ENCODE results near the gene ARHGEF12. TPM values are rescaled to one million over a fixed set of nuclear protein-coding genes. Genes with fewer than 3 reads are reported as not detected.

The ARHGEF12 gene
- polyA plus RNA-seq, 2 of the 4 experiments (the other 2 are of a cell fraction), result 16.7 to 27.2 TPM

DNA sequence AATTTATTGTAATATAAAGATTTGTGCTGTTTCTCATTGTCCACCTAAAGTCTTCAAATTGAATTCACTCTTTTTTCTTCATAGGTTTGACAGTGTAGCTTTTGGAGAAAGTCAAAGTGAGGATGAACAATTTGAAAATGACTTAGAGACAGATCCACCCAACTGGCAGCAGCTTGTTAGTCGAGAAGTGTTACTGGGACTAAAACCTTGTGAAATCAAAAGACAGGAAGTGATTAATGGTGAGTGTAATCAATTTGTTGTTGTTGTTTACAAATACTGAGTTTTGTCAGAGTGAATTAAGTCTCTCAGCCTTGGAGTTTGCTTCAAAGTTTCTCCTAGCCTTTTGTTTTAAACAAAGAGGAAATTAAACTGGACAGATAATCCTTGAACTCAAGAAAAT, 121.8 kb downstream of the ARHGEF12 start:
- POLR2A ChIA-PET, result no interaction called here
- no peak for FAIRE-seq
- CTCF ChIA-PET, result no interaction called here
- no peak overlapping the region for H3K27ac ChIP-seq
- no peak for ATAC-seq
- no peaks in the 10 kb centered on the region for H3K9me3 ChIP-seq
- no peak overlapping the region for H3K4me3 ChIP-seq
- WGBS (ENCODE audit: missing lambda C conversion rate), result 62% methylated on average over 1 of the region's 1 CpG
- H3K4me2 ChIP-seq, result no peak overlapping the region
- TF ChIP-seq PHF8 (IDR thresholded peaks at IDR 0.05; ENCODE audit: borderline replicate concordance, low read depth) (no peak), CBX2 (IDR thresholded peaks at IDR 0.05; ENCODE audit: borderline replicate concordance, low read depth) (no peak), FOXS1 (CRISPR knock-in tag; IDR thresholded peaks at IDR 0.05) (no peak)
- H3K4me1 ChIP-seq, result no peaks in the 10 kb centered on the region
- no peak for DNase-seq (ENCODE audit: low read depth in 1 of 2, low spot score in 1 of 2)

DNA sequence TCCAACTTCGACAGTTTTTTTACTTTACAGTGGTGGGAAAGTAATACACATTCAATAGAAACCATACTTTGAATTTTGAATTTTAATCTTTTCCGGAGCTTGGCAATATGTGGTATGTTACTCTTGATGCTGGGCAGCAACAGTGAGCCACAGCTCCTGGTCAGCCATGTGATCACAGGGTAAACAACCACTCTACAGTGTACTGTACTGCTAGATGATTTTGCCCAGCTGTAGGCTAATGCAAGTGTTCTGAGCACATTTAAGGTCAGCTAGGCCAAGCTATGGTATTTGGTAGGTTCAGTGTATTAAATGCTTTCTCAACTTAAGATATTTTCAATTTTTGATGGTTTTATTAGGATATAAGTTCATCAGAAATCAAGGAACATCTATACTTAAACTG, 126.6 kb downstream of the ARHGEF12 start:
- no peak overlapping the region for H3K4me3 ChIP-seq
- H3K4me1 ChIP-seq, result no peaks in the 10 kb centered on the region
- 88% methylated on average over 2 of the region's 2 CpGs for WGBS (ENCODE audit: missing lambda C conversion rate)
- ATAC-seq (no peak), DNase-seq (ENCODE audit: low read depth in 1 of 2, low spot score in 1 of 2) (no peak), FAIRE-seq (no peak)
- H3K27ac ChIP-seq, result no peak overlapping the region
- no peak overlapping the region for H3K4me2 ChIP-seq
- TF ChIP-seq JUNB (IDR thresholded peaks at IDR 0.05) (no peak), SREBF2 (IDR thresholded peaks at IDR 0.05) (no peak), RFX5 (IDR thresholded peaks at IDR 0.05) (no peak), CEBPB (IDR thresholded peaks at IDR 0.05) (no peak), FOXS1 (CRISPR knock-in tag; IDR thresholded peaks at IDR 0.05) (no peak), SMC3 (IDR thresholded peaks at IDR 0.05) (no peak), ZC3H11A (IDR thresholded peaks at IDR 0.05) (no peak), ESRRA (IDR thresholded peaks at IDR 0.05; ENCODE audit: borderline replicate concordance, low read length) (no peak), FOSB (CRISPR knock-in tag; IDR thresholded peaks at IDR 0.05) (no peak), ZNF302 (CRISPR knock-in tag; IDR thresholded peaks at IDR 0.05) (no peak), MAZ (IDR thresholded peaks at IDR 0.05; ENCODE audit: borderline replicate concordance, low read depth, low read length) (no peak), TP53 (CRISPR knock-in tag; IDR thresholded peaks at IDR 0.05) (no peak), MAFK (IDR thresholded peaks at IDR 0.05; ENCODE audit: partially characterized antibody) (no peak), NPAS2 (CRISPR knock-in tag; IDR thresholded peaks at IDR 0.05; ENCODE audit: borderline replicate concordance) (no peak), HOXB13 (CRISPR knock-in tag; IDR thresholded peaks at IDR 0.05; ENCODE audit: low read depth) (no peak), PHF8 (IDR thresholded peaks at IDR 0.05; ENCODE audit: borderline replicate concordance, low read depth) (no peak), POLR2AphosphoS2 (conservative IDR thresholded peaks at IDR 0.05; ENCODE audit: low read length) (no peak)
- TF ChIP-seq, protein P1, sequence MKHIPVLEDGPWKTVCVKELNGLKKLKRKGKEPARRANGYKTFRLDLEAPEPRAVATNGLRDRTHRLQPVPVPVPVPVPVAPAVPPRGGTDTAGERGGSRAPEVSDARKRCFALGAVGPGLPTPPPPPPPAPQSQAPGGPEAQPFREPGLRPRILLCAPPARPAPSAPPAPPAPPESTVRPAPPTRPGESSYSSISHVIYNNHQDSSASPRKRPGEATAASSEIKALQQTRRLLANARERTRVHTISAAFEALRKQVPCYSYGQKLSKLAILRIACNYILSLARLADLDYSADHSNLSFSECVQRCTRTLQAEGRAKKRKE (CRISPR knock-in tag; IDR thresholded peaks at IDR 0.05; ENCODE audit: low read depth), result no peak
- TF ChIP-seq, protein P2, sequence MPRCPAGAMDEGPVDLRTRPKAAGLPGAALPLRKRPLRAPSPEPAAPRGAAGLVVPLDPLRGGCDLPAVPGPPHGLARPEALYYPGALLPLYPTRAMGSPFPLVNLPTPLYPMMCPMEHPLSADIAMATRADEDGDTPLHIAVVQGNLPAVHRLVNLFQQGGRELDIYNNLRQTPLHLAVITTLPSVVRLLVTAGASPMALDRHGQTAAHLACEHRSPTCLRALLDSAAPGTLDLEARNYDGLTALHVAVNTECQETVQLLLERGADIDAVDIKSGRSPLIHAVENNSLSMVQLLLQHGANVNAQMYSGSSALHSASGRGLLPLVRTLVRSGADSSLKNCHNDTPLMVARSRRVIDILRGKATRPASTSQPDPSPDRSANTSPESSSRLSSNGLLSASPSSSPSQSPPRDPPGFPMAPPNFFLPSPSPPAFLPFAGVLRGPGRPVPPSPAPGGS (IDR thresholded peaks at IDR 0.05), result no peak
- TF ChIP-seq, protein P3, sequence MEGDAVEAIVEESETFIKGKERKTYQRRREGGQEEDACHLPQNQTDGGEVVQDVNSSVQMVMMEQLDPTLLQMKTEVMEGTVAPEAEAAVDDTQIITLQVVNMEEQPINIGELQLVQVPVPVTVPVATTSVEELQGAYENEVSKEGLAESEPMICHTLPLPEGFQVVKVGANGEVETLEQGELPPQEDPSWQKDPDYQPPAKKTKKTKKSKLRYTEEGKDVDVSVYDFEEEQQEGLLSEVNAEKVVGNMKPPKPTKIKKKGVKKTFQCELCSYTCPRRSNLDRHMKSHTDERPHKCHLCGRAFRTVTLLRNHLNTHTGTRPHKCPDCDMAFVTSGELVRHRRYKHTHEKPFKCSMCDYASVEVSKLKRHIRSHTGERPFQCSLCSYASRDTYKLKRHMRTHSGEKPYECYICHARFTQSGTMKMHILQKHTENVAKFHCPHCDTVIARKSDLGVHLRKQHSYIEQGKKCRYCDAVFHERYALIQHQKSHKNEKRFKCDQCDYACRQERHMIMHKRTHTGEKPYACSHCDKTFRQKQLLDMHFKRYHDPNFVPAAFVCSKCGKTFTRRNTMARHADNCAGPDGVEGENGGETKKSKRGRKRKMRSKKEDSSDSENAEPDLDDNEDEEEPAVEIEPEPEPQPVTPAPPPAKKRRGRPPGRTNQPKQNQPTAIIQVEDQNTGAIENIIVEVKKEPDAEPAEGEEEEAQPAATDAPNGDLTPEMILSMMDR (IDR thresholded peaks at IDR 0.05), result no peak
- POLR2A ChIA-PET, result no interaction called here
- CTCF ChIA-PET, result no interaction called here
- H3K9me3 ChIP-seq, result no peaks in the 10 kb centered on the region

DNA sequence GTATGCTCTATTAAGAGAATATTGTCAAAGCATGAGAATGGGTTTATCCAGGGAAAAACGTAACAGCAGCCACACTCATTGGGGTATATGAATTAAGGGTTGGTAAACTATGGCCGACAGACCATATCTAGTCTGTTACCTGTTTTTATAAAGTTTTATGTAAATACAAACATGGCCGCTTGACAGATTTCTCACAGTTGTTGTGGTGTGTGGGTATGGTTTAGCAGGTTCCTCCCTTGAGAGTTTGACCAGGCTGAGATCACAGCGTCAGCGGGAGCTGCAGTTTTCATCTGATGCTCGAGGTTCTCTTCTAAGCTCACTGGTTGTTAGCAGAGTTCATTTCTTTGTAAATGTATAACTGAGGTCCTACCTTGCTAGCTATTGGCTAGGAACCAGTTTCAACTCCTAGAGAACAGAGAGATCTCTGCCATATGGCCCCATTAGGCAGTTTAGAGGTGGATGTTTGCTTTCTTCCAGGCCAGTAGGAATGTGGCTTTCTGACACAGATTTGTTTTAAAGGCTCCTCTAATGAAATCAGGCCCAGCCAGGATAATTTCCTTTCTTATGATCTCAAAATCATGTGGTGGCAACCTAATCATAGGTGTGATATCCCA, 129.8 kb downstream of the ARHGEF12 start:
- CTCF ChIA-PET, result no interaction called here
- H3K4me3 ChIP-seq, result no peak overlapping the region
- 79% methylated on average over 6 of the region's 6 CpGs for WGBS (ENCODE audit: missing lambda C conversion rate)
- no peaks in the 10 kb centered on the region for H3K4me1 ChIP-seq
- H3K4me2 ChIP-seq, result no peak overlapping the region
- DNase-seq (ENCODE audit: low read depth in 1 of 2, low spot score in 1 of 2), result no peak
- no peak for ATAC-seq
- no peaks in the 10 kb centered on the region for H3K9me3 ChIP-seq
- no peak for FAIRE-seq
- POLR2A ChIA-PET, result no interaction called here
- H3K27ac ChIP-seq, result no peak overlapping the region
- no peak for TF ChIP-seq RCOR1 (IDR thresholded peaks at IDR 0.05; ENCODE audit: low read depth, low read length)
- TF ChIP-seq ZSCAN20 (CRISPR knock-in tag; IDR thresholded peaks at IDR 0.05), result no peak
- TF ChIP-seq RFX5 (IDR thresholded peaks at IDR 0.05), result no peak
- TF ChIP-seq SMC3 (IDR thresholded peaks at IDR 0.05), result no peak
- TF ChIP-seq KDM5A (IDR thresholded peaks at IDR 0.05), result no peak
- no peak for TF ChIP-seq NR3C1 (IDR thresholded peaks at IDR 0.05)
- TF ChIP-seq HEYL (CRISPR knock-in tag; IDR thresholded peaks at IDR 0.05), result no peak
- TF ChIP-seq EHF (CRISPR knock-in tag; IDR thresholded peaks at IDR 0.05), result no peak
- TF ChIP-seq, protein P2 (IDR thresholded peaks at IDR 0.05), result no peak
- TF ChIP-seq MAZ (IDR thresholded peaks at IDR 0.05; ENCODE audit: borderline replicate concordance, low read depth, low read length), result no peak
- TF ChIP-seq, protein P3 (IDR thresholded peaks at IDR 0.05), result no peak
- TF ChIP-seq, protein P4, sequence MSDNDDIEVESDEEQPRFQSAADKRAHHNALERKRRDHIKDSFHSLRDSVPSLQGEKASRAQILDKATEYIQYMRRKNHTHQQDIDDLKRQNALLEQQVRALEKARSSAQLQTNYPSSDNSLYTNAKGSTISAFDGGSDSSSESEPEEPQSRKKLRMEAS (IDR thresholded peaks at IDR 0.05), result no peak
